ENCODE results near the gene NCAPG2. TPM values are rescaled to one million over a fixed set of nuclear protein-coding genes. Genes with fewer than 3 reads are reported as not detected.
"Not testable (repeated sequence)": the region's sequence is repeated elsewhere in the genome, so short reads cannot be mapped to it uniquely, and the experiment has no call there.

The NCAPG2 gene
- total RNA-seq, 1 donor from 2014 or later, result 12.7 TPM

- DNase-seq (ENCODE audit: extremely low read depth, low read depth, low spot score), result no peak
Measured at GRCh38 chr7:158710651-158711102, 6.1 kb upstream of the NCAPG2 start.

GRCh38 chr7:158707610-158708009, 3.0 kb upstream of the NCAPG2 start:
- DNase-seq (ENCODE audit: extremely low read depth, low read depth, low spot score), result no peak

- no peak for DNase-seq (ENCODE audit: extremely low read depth, low read depth, low spot score)
Measured at GRCh38 chr7:158706710-158707590, 2.3 kb upstream of the NCAPG2 start.

- DNase-seq (ENCODE audit: extremely low read depth, low read depth, low spot score), result no peak
Measured at GRCh38 chr7:158706273-158706704, 1.7 kb upstream of the NCAPG2 start.

- DNase-seq (ENCODE audit: extremely low read depth, low read depth, low spot score), result no peak
Measured at GRCh38 chr7:158705234-158705850, 738 bp upstream of the NCAPG2 start.

GRCh38 chr7:158703679-158704523, 703 bp downstream of the NCAPG2 start:
- DNase-seq (ENCODE audit: extremely low read depth, low read depth, low spot score), result not testable (repeated sequence)

- no peak for DNase-seq (ENCODE audit: extremely low read depth, low read depth, low spot score)
Measured at GRCh38 chr7:158702944-158703343, 1.7 kb downstream of the NCAPG2 start.

- DNase-seq (ENCODE audit: extremely low read depth, low read depth, low spot score), result no peak
Measured at GRCh38 chr7:158702196-158702595, 2.4 kb downstream of the NCAPG2 start.

- DNase-seq (ENCODE audit: extremely low read depth, low read depth, low spot score), result no peak
Measured at GRCh38 chr7:158700008-158700407, 4.6 kb downstream of the NCAPG2 start.

GRCh38 chr7:158699341-158699740, 5.3 kb downstream of the NCAPG2 start:
- DNase-seq (ENCODE audit: extremely low read depth, low read depth, low spot score), result no peak

GRCh38 chr7:158698657-158699195, 5.9 kb downstream of the NCAPG2 start:
- no peak for DNase-seq (ENCODE audit: extremely low read depth, low read depth, low spot score)

GRCh38 chr7:158697597-158697996, 7.0 kb downstream of the NCAPG2 start:
- not testable (repeated sequence) for DNase-seq (ENCODE audit: extremely low read depth, low read depth, low spot score)

GRCh38 chr7:158695726-158696452, 8.7 kb downstream of the NCAPG2 start:
- DNase-seq (ENCODE audit: extremely low read depth, low read depth, low spot score), result peak; percentile 64

- DNase-seq (ENCODE audit: extremely low read depth, low read depth, low spot score), result no peak
Measured at GRCh38 chr7:158695056-158695455, 9.5 kb downstream of the NCAPG2 start.

GRCh38 chr7:158694650-158695049, 10.0 kb downstream of the NCAPG2 start:
- DNase-seq (ENCODE audit: extremely low read depth, low read depth, low spot score), result no peak

GRCh38 chr7:158689488-158689887, 15.1 kb downstream of the NCAPG2 start:
- no peak for DNase-seq (ENCODE audit: extremely low read depth, low read depth, low spot score)

- no peak for DNase-seq (ENCODE audit: extremely low read depth, low read depth, low spot score)
Measured at GRCh38 chr7:158687406-158687805, 17.2 kb downstream of the NCAPG2 start.

- DNase-seq (ENCODE audit: extremely low read depth, low read depth, low spot score), result no peak
Measured at GRCh38 chr7:158685693-158686092, 18.9 kb downstream of the NCAPG2 start.

- no peak for DNase-seq (ENCODE audit: extremely low read depth, low read depth, low spot score)
Measured at GRCh38 chr7:158684329-158684728, 20.3 kb downstream of the NCAPG2 start.

GRCh38 chr7:158683541-158683940, 21.1 kb downstream of the NCAPG2 start:
- DNase-seq (ENCODE audit: extremely low read depth, low read depth, low spot score), result no peak

Data from glomerular endothelial cell (primary cell).